Measurements from ENCODE around the gene TMOD1.

Gene TMOD1

GRCh38 chr9:97633859-97634490 is 132.5 kb downstream of the TMOD1 start:
- no peaks in the 10 kb centered on the region for H3K27me3 Mint-ChIP-seq
- ATAC-seq (replicated peaks) (peak in 1 of 2 donors; percentile 1), DNase-seq (no peak)
- no peaks in the 10 kb centered on the region for H3K9me3 Mint-ChIP-seq
- peaks cover 30 to 56% of the 10 kb centered on the region in 2 donors for H3K4me1 Mint-ChIP-seq
- H3K36me3 Mint-ChIP-seq = peaks cover 14 to 23% of the 10 kb centered on the region in 2 donors
- H3K4me3 Mint-ChIP-seq = peak overlapping the region; percentile 89 to 92
- peak overlapping the region; percentile 97 for H3K27ac Mint-ChIP-seq

- Mint-ChIP-seq H3K4me1 (peaks cover 28 to 60% of the 10 kb centered on the region in 2 donors), H3K27ac (no peak overlapping the region), H3K36me3 (peaks cover 14 to 23% of the 10 kb centered on the region in 2 donors), H3K4me3 (peak overlapping the region; percentile 89 to 92), H3K27me3 (no peaks in the 10 kb centered on the region), H3K9me3 (no peaks in the 10 kb centered on the region)
- ATAC-seq (replicated peaks) (no peak), DNase-seq (no peak)
These were observed 133.6 kb downstream of the TMOD1 start for GRCh38 chr9:97635026-97635425.

GRCh38 chr9:97636903-97637302 is 135.4 kb downstream of the TMOD1 start:
- no peak for ATAC-seq (replicated peaks)
- H3K27me3 Mint-ChIP-seq = no peaks in the 10 kb centered on the region
- no peak overlapping the region for H3K27ac Mint-ChIP-seq
- peaks cover 16 to 22% of the 10 kb centered on the region in 2 donors for H3K36me3 Mint-ChIP-seq
- no peak for DNase-seq
- H3K9me3 Mint-ChIP-seq = no peaks in the 10 kb centered on the region
- peak overlapping the region in 1 of 2 donors; percentile 3 for H3K4me3 Mint-ChIP-seq
- peaks cover 26 to 60% of the 10 kb centered on the region in 2 donors for H3K4me1 Mint-ChIP-seq

GRCh38 chr9:97638666-97639065 is 137.2 kb downstream of the TMOD1 start:
- H3K36me3 Mint-ChIP-seq = peaks cover 19 to 26% of the 10 kb centered on the region in 2 donors
- DNase-seq (no peak), ATAC-seq (replicated peaks) (no peak)
- no peak overlapping the region for H3K27ac Mint-ChIP-seq
- H3K4me3 Mint-ChIP-seq = no peak overlapping the region
- peaks cover 29 to 54% of the 10 kb centered on the region in 2 donors for H3K4me1 Mint-ChIP-seq
- H3K9me3 Mint-ChIP-seq = no peaks in the 10 kb centered on the region
- H3K27me3 Mint-ChIP-seq = no peaks in the 10 kb centered on the region

- DNase-seq (no peak), ATAC-seq (replicated peaks) (no peak)
- Mint-ChIP-seq H3K27ac (no peak overlapping the region), H3K36me3 (peaks cover 17 to 27% of the 10 kb centered on the region in 2 donors), H3K9me3 (no peaks in the 10 kb centered on the region), H3K27me3 (no peaks in the 10 kb centered on the region), H3K4me1 (peaks cover 27 to 42% of the 10 kb centered on the region in 2 donors), H3K4me3 (no peak overlapping the region)
These were observed 138.9 kb downstream of the TMOD1 start for GRCh38 chr9:97640325-97640724.

GRCh38 chr9:97645720-97646119 is 144.3 kb downstream of the TMOD1 start:
- no peak for DNase-seq
- Mint-ChIP-seq H3K27me3 (no peaks in the 10 kb centered on the region), H3K4me3 (no peak overlapping the region), H3K36me3 (peaks cover 12 to 18% of the 10 kb centered on the region in 2 donors), H3K9me3 (no peaks in the 10 kb centered on the region), H3K27ac (no peak overlapping the region), H3K4me1 (peaks cover under 1 to 5% of the 10 kb centered on the region in 2 donors)
- no peak for ATAC-seq (replicated peaks)

- peaks cover 0 to 5% of the 10 kb centered on the region in 2 donors for H3K4me1 Mint-ChIP-seq
- H3K27me3 Mint-ChIP-seq = no peaks in the 10 kb centered on the region
- no peaks in the 10 kb centered on the region for H3K9me3 Mint-ChIP-seq
- peaks cover 17 to 27% of the 10 kb centered on the region in 2 donors for H3K36me3 Mint-ChIP-seq
- no peak overlapping the region for H3K27ac Mint-ChIP-seq
- no peak overlapping the region for H3K4me3 Mint-ChIP-seq
- ATAC-seq (replicated peaks) (no peak), DNase-seq (no peak)
These were observed 146.5 kb downstream of the TMOD1 start for GRCh38 chr9:97647996-97648395.
